Dermis lymphatic vessel endothelial cell (primary cell): Measurements from ENCODE around the gene MAB21L3. TPM values are rescaled to one million over a fixed set of nuclear protein-coding genes. Genes with fewer than 3 reads are reported as not detected.

Experiments
- total RNA-seq: library from RNA; depleted of rRNA; stranded (reverse); fragments of >200 nt; gene quantifications from 2 replicates; pipeline ENCODE4 v1.2.1, GENCODE V29; 2014

MAB21L3 gene
- not detected in 2 replicates for total RNA-seq

DNA sequence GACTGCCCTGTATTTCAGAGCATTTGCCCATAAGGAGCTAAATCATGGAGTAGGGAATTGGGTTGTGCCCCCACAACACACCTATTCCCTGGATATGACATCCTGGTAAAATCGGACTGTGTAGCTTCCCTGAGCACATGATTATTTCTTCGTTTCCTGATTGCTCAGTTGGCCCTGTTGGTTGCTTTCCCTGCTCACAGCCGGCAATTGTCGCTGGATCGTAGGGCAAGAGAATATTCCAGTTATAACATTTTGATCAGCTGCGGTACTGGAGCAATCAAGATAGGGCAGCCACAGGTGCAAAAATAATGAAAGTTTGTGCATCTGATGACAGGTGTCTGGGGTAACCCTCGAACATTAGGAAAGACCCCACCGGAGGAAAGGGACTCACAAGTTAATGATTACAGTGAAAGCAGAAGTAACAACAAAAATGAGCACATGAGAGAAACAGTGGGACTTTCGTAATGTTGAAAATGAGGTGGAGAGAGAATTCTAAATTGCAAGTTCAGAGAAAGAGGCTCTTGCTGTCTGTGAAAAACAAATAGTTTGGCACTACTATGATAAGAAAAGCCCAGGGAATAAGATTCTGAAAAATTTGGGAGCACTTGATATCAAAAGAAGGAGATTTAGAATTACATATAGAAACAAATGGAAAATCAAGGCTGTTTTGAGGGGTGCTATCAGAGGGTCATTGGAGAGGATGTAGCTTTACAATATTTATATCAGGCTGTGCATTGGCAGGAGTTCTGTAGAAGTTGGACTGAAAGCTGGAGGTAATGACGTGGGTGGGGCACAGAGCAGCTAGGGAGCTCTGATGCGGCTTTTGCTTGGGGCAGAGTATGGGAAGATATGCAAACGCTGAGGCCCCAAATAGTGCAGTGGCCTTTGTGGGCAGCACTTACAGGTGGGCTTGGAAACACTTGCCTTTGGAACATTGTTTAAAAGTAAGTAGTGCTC, at the start of gene MAB21L3:
TSS of gene MAB21L3 (plus strand) at position 833 of the 957 bp plus-strand sequence. CDS start 1,217 bp downstream, outside the sequence.

Other genes with a start within 250 kb of the MAB21L3 start
- under 0.01 and 0.11 TPM in 2 replicates for gene SLC22A15, start 134.9 kb upstream of the MAB21L3 start, total RNA-seq